ENCODE results near the gene TP53I13. TPM values are rescaled to one million over a fixed set of nuclear protein-coding genes. Genes with fewer than 3 reads are reported as not detected.
A peak's percentile ranks its signal among the peaks of the same experiment; 100 is the strongest.

The TP53I13 gene
- polyA plus RNA-seq, 2 of the 4 experiments (the other 2 are of a cell fraction) = 27.5 to 57.8 TPM

DNA sequence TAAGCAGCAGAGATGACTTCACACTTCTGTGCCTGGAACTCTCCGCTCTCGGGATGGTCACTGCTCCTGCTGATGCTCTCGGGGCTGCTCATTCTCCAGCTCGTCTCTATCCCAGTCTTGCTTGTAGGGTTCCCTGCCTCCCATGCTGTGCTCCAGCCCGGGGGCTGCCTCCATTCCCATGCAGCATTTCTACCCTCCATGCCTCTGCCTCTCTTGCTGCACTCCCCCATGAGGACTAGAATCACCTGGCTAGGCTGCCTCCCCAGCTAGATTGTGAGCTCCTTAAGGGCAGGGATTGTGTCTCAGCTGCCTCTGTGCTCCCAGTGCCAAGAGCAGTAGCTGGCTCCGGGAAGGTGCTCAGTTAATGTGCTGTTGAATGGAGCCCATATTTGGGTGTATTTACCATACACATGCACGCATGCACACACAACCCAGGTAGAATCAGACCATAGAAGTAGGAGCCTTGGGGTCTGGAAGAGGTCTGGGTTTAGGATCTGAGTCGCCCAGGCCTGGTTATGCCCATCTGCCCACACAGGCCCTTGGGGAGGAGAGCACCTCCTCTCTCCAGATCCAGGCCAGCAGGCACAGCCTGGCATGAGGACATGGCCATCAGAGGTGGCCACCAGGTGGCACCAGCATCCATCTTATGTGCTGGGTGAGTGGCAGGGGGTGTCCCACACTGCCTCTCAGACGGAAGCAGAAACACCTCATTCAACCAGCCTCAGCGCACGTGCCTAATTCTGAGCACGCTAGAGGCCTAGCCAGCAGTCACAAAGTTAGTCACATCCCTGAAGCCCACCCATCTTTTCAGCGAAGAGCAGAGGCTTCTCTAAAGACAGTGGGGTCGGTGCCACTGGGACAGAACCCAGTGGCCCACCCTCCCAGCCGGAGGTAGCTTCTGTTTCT lies 11.6 kb downstream of the TP53I13 start (continued):
- no peak for TF ChIP-seq CHD2 (IDR thresholded peaks at IDR 0.05; ENCODE audit: low read length, partially characterized antibody)
- TF ChIP-seq FOXS1 (CRISPR knock-in tag; IDR thresholded peaks at IDR 0.05) = no peak
- TF ChIP-seq NR3C1 (IDR thresholded peaks at IDR 0.05) = no peak
- TF ChIP-seq JUN (IDR thresholded peaks at IDR 0.05) = no peak
- no peak for TF ChIP-seq EHF (CRISPR knock-in tag; IDR thresholded peaks at IDR 0.05)
- TF ChIP-seq EP300 (IDR thresholded peaks at IDR 0.05) = no peak
- TF ChIP-seq, protein P1, sequence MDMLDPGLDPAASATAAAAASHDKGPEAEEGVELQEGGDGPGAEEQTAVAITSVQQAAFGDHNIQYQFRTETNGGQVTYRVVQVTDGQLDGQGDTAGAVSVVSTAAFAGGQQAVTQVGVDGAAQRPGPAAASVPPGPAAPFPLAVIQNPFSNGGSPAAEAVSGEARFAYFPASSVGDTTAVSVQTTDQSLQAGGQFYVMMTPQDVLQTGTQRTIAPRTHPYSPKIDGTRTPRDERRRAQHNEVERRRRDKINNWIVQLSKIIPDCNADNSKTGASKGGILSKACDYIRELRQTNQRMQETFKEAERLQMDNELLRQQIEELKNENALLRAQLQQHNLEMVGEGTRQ (IDR thresholded peaks at IDR 0.05) = peak; percentile 70
- no peak for TF ChIP-seq GATA3 (IDR thresholded peaks at IDR 0.05; ENCODE audit: borderline replicate concordance)
- TF ChIP-seq RAD21 (conservative IDR thresholded peaks at IDR 0.05 in 1 of 2, IDR thresholded peaks at IDR 0.05 in 1 of 2) = peak; percentile 95
- no peak for TF ChIP-seq MAZ (IDR thresholded peaks at IDR 0.05; ENCODE audit: borderline replicate concordance, low read depth, low read length)
- TF ChIP-seq ZNF302 (CRISPR knock-in tag; IDR thresholded peaks at IDR 0.05) = no peak
- no peak for TF ChIP-seq POLR2A (IDR thresholded peaks at IDR 0.05; ENCODE audit: low read length)
- no peak for TF ChIP-seq ZSCAN20 (CRISPR knock-in tag; IDR thresholded peaks at IDR 0.05)
- no peak for TF ChIP-seq ZC3H11A (IDR thresholded peaks at IDR 0.05)
- TF ChIP-seq CBX2 (IDR thresholded peaks at IDR 0.05; ENCODE audit: borderline replicate concordance, low read depth) = no peak
- no peak for TF ChIP-seq FOSL2 (IDR thresholded peaks at IDR 0.05)
- no peak for TF ChIP-seq FOSL2 (CRISPR knock-in tag; IDR thresholded peaks at IDR 0.05)
- no peak for TF ChIP-seq CEBPB (IDR thresholded peaks at IDR 0.05)
- 0 out of 2 replicates have a peak, but pooled peaks have one; percentile 28 for TF ChIP-seq HOXB13 (CRISPR knock-in tag; IDR thresholded peaks at IDR 0.05; ENCODE audit: low read depth)
- TF ChIP-seq, protein P2, sequence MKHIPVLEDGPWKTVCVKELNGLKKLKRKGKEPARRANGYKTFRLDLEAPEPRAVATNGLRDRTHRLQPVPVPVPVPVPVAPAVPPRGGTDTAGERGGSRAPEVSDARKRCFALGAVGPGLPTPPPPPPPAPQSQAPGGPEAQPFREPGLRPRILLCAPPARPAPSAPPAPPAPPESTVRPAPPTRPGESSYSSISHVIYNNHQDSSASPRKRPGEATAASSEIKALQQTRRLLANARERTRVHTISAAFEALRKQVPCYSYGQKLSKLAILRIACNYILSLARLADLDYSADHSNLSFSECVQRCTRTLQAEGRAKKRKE (CRISPR knock-in tag; IDR thresholded peaks at IDR 0.05; ENCODE audit: low read depth) = 0 out of 2 replicates have a peak, but pooled peaks have one; percentile 58
- TF ChIP-seq PHF8 (IDR thresholded peaks at IDR 0.05; ENCODE audit: borderline replicate concordance, low read depth) = no peak
- TF ChIP-seq MYC (IDR thresholded peaks at IDR 0.05; ENCODE audit: borderline replicate concordance, low read length) = peak; percentile 90
- peak; percentile 95 for TF ChIP-seq SMC3 (IDR thresholded peaks at IDR 0.05)
- TF ChIP-seq, protein P3, sequence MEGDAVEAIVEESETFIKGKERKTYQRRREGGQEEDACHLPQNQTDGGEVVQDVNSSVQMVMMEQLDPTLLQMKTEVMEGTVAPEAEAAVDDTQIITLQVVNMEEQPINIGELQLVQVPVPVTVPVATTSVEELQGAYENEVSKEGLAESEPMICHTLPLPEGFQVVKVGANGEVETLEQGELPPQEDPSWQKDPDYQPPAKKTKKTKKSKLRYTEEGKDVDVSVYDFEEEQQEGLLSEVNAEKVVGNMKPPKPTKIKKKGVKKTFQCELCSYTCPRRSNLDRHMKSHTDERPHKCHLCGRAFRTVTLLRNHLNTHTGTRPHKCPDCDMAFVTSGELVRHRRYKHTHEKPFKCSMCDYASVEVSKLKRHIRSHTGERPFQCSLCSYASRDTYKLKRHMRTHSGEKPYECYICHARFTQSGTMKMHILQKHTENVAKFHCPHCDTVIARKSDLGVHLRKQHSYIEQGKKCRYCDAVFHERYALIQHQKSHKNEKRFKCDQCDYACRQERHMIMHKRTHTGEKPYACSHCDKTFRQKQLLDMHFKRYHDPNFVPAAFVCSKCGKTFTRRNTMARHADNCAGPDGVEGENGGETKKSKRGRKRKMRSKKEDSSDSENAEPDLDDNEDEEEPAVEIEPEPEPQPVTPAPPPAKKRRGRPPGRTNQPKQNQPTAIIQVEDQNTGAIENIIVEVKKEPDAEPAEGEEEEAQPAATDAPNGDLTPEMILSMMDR (IDR thresholded peaks at IDR 0.05) = peak; percentile 98
- TF ChIP-seq, protein P4, sequence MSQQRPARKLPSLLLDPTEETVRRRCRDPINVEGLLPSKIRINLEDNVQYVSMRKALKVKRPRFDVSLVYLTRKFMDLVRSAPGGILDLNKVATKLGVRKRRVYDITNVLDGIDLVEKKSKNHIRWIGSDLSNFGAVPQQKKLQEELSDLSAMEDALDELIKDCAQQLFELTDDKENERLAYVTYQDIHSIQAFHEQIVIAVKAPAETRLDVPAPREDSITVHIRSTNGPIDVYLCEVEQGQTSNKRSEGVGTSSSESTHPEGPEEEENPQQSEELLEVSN (IDR thresholded peaks at IDR 0.05; ENCODE audit: borderline replicate concordance, low read depth) = peak; percentile 85
- TF ChIP-seq MAFK (IDR thresholded peaks at IDR 0.05; ENCODE audit: partially characterized antibody) = no peak
- TF ChIP-seq HES2 (IDR thresholded peaks at IDR 0.05) = no peak
- TF ChIP-seq JUNB (IDR thresholded peaks at IDR 0.05) = no peak
- peak; percentile 43; the same call in 1 of the 2 replicates for TF ChIP-seq HOXB5 (CRISPR knock-in tag; IDR thresholded peaks at IDR 0.05)
- TF ChIP-seq, protein P5, sequence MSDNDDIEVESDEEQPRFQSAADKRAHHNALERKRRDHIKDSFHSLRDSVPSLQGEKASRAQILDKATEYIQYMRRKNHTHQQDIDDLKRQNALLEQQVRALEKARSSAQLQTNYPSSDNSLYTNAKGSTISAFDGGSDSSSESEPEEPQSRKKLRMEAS (IDR thresholded peaks at IDR 0.05) = peak; percentile 97
- TF ChIP-seq BCL3 (IDR thresholded peaks at IDR 0.05) = no peak
- no peak for TF ChIP-seq HOXA7 (CRISPR knock-in tag; IDR thresholded peaks at IDR 0.05)
- TF ChIP-seq CHD4 (IDR thresholded peaks at IDR 0.05; ENCODE audit: borderline replicate concordance) = no peak
- TF ChIP-seq EHMT2 (IDR thresholded peaks at IDR 0.05; ENCODE audit: low read depth) = no peak
- TF ChIP-seq NPAS2 (CRISPR knock-in tag; IDR thresholded peaks at IDR 0.05; ENCODE audit: borderline replicate concordance) = 0 out of 2 replicates have a peak, but pooled peaks have one; percentile 10
- TF ChIP-seq ZFP36 (IDR thresholded peaks at IDR 0.05; ENCODE audit: borderline replicate concordance, partially characterized antibody) = no peak
- TF ChIP-seq, protein P6, sequence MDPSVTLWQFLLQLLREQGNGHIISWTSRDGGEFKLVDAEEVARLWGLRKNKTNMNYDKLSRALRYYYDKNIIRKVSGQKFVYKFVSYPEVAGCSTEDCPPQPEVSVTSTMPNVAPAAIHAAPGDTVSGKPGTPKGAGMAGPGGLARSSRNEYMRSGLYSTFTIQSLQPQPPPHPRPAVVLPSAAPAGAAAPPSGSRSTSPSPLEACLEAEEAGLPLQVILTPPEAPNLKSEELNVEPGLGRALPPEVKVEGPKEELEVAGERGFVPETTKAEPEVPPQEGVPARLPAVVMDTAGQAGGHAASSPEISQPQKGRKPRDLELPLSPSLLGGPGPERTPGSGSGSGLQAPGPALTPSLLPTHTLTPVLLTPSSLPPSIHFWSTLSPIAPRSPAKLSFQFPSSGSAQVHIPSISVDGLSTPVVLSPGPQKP (IDR thresholded peaks at IDR 0.05; ENCODE audit: low read depth, low read length) = no peak

Data from A549 (cell line).